Heart left ventricle (tissue), 16 donors: ENCODE results near the gene GTF2E1. TPM values are rescaled to one million over a fixed set of nuclear protein-coding genes. Genes with fewer than 3 reads are reported as not detected.
"Not testable (repeated sequence)": the region's sequence is repeated elsewhere in the genome, so short reads cannot be mapped to it uniquely, and the experiment has no call there.

Source experiments
- ATAC-seq, 4 donors: fragments of 200-7000 bp; cut with Tn5 transposase; one replicate each; pipeline ENCODE4 v1.9.1; 2020 to 2022; ENCODE audit warnings: moderate library complexity in 4 of 4, mild to moderate bottlenecking in 3 of 4, moderate number of reproducible peaks in 1 of 4
- DNase-seq, 5 donors: peaks; one replicate each; pipeline ENCODE4 v3.0.0-alpha.2; 2020
- H3K27ac ChIP-seq, 12 donors: fragments of 200-600 bp; sonication (generic) in 4 of 12; one replicate each; pipeline versions ENCODE4 v1.5.0 to v1.8.0; 2016 to 2022; ENCODE audit warnings: mild to moderate bottlenecking in 2 of 12
- H3K27me3 ChIP-seq, 9 donors: fragments of 200-600 bp; sonication (generic) in 2 of 9; one replicate each; pipeline versions ENCODE4 v1.5.1 to v1.8.0; 2016 to 2022; ENCODE audit warnings: mild to moderate bottlenecking in 3 of 9
- H3K36me3 ChIP-seq, 9 donors: fragments of 200-600 bp; sonication (generic) in 2 of 9; one replicate each; pipeline versions ENCODE4 v1.5.0 to v1.8.0; 2018 to 2022; ENCODE audit warnings: mild to moderate bottlenecking in 2 of 9
- H3K4me1 ChIP-seq, 12 donors: fragments of 200-600 bp; sonication (generic) in 4 of 12; one replicate each; pipeline versions ENCODE4 v1.5.0 to v1.8.0; 2016 to 2022; ENCODE audit warnings: mild to moderate bottlenecking in 3 of 12
- H3K4me3 ChIP-seq, 12 donors: fragments of 200-600 bp; sonication (generic) in 4 of 12; one replicate each; pipeline versions ENCODE4 v1.5.0 to v1.8.0; 2017 to 2022; ENCODE audit warnings: mild to moderate bottlenecking in 9 of 12, moderate library complexity in 4 of 12
- H3K9me3 ChIP-seq, 12 donors: fragments of 200-600 bp; sonication (generic) in 4 of 12; one replicate each; pipeline versions ENCODE4 v1.5.0 to v1.8.0; 2016 to 2022; ENCODE audit warnings: mild to moderate bottlenecking in 1 of 12
- POLR2A ChIP-seq, 2 donors: fragments of 450-650 bp; IDR thresholded peaks; one replicate each; pipeline ENCODE4 v1.6.1; 2017; ENCODE audit warnings: antibody characterized with exemption in 2 of 2, mild to moderate bottlenecking in 2 of 2, moderate library complexity in 2 of 2
- WGBS, 4 donors: extraction: QIAGEN DNeasy Blood & Tissue Kit in 2 of 4; methylation state at CpG; one replicate each; pipeline versions ENCODE4 v1.1.5 to v1.1.7; 2013 to 2018; 5-methylcytosine and 5-hydroxymethylcytosine counted together
- intact Hi-C, 10 donors: fragments of 100-400 bp; cut with DNase I; formaldehyde crosslinking; loops; one replicate each; pipeline versions ENCODE4 v1.11.1 to v1.14.2; 2022
- polyA plus RNA-seq, 2 donors: library from polyadenylated mRNA; stranded (reverse); fragments of 200-250 nt; gene quantifications; one replicate each; pipeline ENCODE4 v1.2.3, GENCODE V29; 2013
- total RNA-seq, 9 donors: library from RNA; depleted of rRNA in 2 of 9; stranded (reverse); fragments of >200 nt in 2 of 9; fragmentation: NEBNext Ultra II Directional in 3 of 9; extraction: Animal tissue kit (Norgen Biotek cat#: 25700) in 3 of 9; gene quantifications; one replicate each; pipeline versions ENCODE4 v1.1.0 to v1.2.4, GENCODE V29; 2016 to 2023
- TF ChIP-seq, protein P1 (sequence below), 12 donors: fragments of 200-600 bp; sonication (generic) in 4 of 12; IDR thresholded peaks; one replicate each; pipeline versions ENCODE4 v1.5.0 to v1.8.0; 2018 to 2022; ENCODE audit warnings: antibody characterized with exemption in 12 of 12, mild to moderate bottlenecking in 5 of 12
- donor health status: ischemic (EF 13 %, LVEDD 7.1; RV severe dilation, severe dysfunction).
- donor health status: healthy with polysubstance abuse.
- donor health status: DM: no; HTN: yes; CAD: no.
- donor health status: DM: no; HTN: no; CAD: no.
- donor health status: ischemic (EF 25% LVEDD 6.9; RV normal size, moderate dysfunction).
- donor health status: ischemic (EF 25% LVEDD 5.7; RV mildly dilated, moderate dysfunction).
- donor health status: healthy.
- donor health status: DM: yes; HTN: yes; CAD: no.
- donor health status: ischemic (EF 35%, LVEDD 5.7; RV mildly dilated, moderate dysfunction).
- donor health status: nonischemic (EF 11% LVEDD 7.7; RV severe dilation, severe dysfunction).
- donor health status: DM: yes; HTN: yes; CAD: no.
- donor health status: PGD.
- donor health status: ischemic (EF 29% LVEDD 5.4; RV normal size, mild dysfunction).
- donor health status: nonischemic (EF 23%, LVEDD 6.1; RV moderate dilation, normal function).

Gene GTF2E1
- total and polyA plus RNA-seq, 11 donors, result 3.7 to 15.1 (median 10.8) TPM

DNA sequence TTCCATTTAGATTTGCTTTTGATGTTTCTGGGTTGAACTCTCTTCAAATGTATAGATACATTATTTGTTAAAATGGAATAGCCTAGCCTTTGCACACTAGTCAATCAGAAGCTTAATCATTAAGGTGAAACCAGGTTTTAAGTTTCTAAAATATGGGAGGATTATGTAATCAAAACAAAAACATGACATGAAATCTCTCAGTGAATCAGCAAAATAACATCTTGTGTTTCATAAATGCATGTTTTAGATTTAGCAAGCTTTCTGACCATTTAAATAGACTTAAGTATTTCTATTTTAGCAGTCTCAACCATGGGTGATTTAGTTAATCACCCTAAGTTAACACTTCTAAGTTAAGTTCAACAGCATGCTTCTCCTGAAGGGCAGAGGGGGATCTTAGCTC is 11.3 kb downstream of the GTF2E1 start:
- no peaks in the 10 kb centered on the region for H3K27me3 ChIP-seq
- intact Hi-C loops, result no loop called here
- DNase-seq, result no peak
- H3K27ac ChIP-seq, result no peak overlapping the region
- H3K9me3 ChIP-seq, result peaks cover 0 to 4% (median 0%) of the 10 kb centered on the region in 12 donors
- H3K36me3 ChIP-seq, result peaks cover 0 to 36% (median 23%) of the 10 kb centered on the region in 9 donors
- H3K4me1 ChIP-seq, result peaks cover 0 to 8% (median 0%) of the 10 kb centered on the region in 12 donors
- TF ChIP-seq, protein P1, sequence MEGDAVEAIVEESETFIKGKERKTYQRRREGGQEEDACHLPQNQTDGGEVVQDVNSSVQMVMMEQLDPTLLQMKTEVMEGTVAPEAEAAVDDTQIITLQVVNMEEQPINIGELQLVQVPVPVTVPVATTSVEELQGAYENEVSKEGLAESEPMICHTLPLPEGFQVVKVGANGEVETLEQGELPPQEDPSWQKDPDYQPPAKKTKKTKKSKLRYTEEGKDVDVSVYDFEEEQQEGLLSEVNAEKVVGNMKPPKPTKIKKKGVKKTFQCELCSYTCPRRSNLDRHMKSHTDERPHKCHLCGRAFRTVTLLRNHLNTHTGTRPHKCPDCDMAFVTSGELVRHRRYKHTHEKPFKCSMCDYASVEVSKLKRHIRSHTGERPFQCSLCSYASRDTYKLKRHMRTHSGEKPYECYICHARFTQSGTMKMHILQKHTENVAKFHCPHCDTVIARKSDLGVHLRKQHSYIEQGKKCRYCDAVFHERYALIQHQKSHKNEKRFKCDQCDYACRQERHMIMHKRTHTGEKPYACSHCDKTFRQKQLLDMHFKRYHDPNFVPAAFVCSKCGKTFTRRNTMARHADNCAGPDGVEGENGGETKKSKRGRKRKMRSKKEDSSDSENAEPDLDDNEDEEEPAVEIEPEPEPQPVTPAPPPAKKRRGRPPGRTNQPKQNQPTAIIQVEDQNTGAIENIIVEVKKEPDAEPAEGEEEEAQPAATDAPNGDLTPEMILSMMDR (IDR thresholded peaks at IDR 0.05), result no peak
- TF ChIP-seq POLR2A (IDR thresholded peaks at IDR 0.05), result no peak
- no peak for ATAC-seq
- H3K4me3 ChIP-seq, result no peak overlapping the region

DNA sequence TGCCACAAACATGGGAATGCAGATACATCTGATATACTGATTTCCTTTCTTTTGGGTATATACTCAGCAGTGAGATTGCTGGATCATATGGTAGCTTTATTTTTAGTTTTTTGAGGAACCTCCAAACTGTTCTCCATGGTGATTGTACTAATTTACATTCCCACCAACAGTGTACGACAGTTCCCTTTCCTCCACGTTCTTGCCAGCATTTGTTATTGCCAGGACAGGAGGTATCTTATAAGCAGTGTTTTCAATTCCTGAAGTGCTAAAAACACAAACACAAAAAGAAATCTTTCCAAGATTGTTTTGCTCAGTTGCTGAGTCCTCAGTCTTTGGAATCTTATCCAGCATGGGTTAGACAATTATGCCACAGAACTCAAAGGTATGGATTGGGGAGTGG is 13.5 kb downstream of the GTF2E1 start:
- Histone ChIP-seq H3K27ac (peak overlapping the region in 1 of 12 donors; percentile 3), H3K27me3 (no peaks in the 10 kb centered on the region), H3K4me1 (peaks cover 0 to 8% (median 0%) of the 10 kb centered on the region in 12 donors), H3K9me3 (peaks cover 0 to 4% (median 0%) of the 10 kb centered on the region in 12 donors), H3K4me3 (no peak overlapping the region), H3K36me3 (peaks cover 0 to 30% (median 17%) of the 10 kb centered on the region in 9 donors)
- WGBS, 4 donors, result 86 to 92% (median 88%) methylated on average over 2 of the region's 2 CpGs
- TF ChIP-seq, protein P1 (IDR thresholded peaks at IDR 0.05), result no peak
- no peak for TF ChIP-seq POLR2A (IDR thresholded peaks at IDR 0.05)
- intact Hi-C loops, result no loop called here
- DNase-seq (no peak), ATAC-seq (no peak)

DNA sequence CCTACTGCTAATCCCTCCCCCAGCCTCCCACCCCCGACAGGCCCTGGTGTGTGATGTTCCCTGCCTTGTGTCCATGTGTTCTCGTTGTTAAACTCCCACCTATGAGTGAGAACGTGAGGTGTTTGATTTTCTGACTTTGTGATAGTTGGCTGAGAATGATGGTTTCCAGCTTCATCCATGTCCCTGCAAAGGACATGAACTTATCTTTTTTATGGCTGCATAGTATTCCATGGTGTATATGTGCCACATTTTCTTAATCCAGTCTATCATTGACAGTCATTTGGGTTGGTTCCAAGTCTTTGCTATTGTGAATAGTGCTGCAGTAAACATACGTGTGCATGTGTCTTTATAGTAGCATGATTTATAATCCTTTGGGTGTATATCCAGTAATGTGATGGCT is 16.0 kb downstream of the GTF2E1 start:
- WGBS, 4 donors, result 79 to 95% (median 85%) methylated on average over 4 of the region's 4 CpGs
- H3K9me3 ChIP-seq, ATAC-seq, H3K4me1 ChIP-seq, H3K27me3 ChIP-seq, H3K27ac ChIP-seq, intact Hi-C loops, H3K4me3 ChIP-seq, DNase-seq: not testable (repeated sequence)
- H3K36me3 ChIP-seq, result peaks cover 0 to 12% (median under 1%) of the 10 kb centered on the region in 9 donors

DNA sequence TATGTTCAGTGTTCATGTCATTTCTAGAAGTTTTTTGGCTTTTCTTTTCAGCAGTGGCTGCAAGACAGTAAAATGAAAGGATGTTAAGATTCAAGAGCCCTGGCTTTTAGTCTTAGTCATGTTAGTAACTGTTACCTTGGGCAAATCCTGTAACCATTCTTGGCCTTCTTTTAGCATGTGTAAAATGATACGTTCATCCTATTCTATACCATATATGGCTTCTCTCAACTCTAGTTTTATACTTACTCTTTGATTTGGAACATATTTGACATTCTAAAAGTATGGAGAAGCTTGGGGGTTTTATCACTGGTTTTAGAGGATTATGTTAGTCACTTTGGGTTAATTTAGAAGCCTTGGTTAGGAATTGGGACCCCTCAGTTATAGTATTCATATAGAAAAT is 20.1 kb downstream of the GTF2E1 start:
- H3K36me3 ChIP-seq, result no peaks in the 10 kb centered on the region
- H3K9me3 ChIP-seq, result peaks cover 0 to 4% (median 0%) of the 10 kb centered on the region in 12 donors
- ATAC-seq, result no peak
- 92 to 97% (median 95%) methylated on average over 1 of the region's 1 CpG for WGBS, 4 donors
- no peak for DNase-seq
- intact Hi-C loops, result no loop called here
- no peak for TF ChIP-seq POLR2A (IDR thresholded peaks at IDR 0.05)
- TF ChIP-seq, protein P1 (IDR thresholded peaks at IDR 0.05), result no peak
- peaks cover 0 to 14% (median 3%) of the 10 kb centered on the region in 12 donors for H3K4me1 ChIP-seq
- no peak overlapping the region for H3K27ac ChIP-seq
- H3K27me3 ChIP-seq, result no peaks in the 10 kb centered on the region
- H3K4me3 ChIP-seq, result no peak overlapping the region

DNA sequence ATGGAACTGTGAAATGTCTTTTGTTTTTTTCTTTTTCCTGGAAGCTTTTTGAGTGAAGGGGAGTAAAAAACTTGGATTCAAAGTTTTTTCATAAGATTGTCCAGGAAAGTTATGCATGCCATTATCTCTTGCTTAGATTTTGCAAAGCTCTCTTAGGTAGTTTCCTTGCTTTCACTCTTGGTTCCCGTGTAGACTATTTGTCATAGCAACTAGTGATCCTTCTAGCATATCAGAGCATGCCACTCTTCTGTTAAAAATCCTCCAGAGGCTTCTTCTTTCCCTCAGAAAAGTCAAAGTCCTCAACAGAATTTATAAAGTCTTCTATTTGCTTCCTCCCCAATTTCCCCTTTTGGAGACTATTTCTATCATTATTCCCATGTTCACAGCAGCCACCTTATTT is 21.1 kb downstream of the GTF2E1 start:
- DNase-seq, result no peak
- ATAC-seq, result no peak
- peaks cover 0 to 18% (median 3%) of the 10 kb centered on the region in 12 donors for H3K4me1 ChIP-seq
- WGBS, 4 donors, result 60 to 77% (median 60%) methylated on average over 1 of the region's 1 CpG
- H3K4me3 ChIP-seq, result no peak overlapping the region
- no peaks in the 10 kb centered on the region for H3K27me3 ChIP-seq
- H3K9me3 ChIP-seq, result peaks cover 0 to 1% (median 0%) of the 10 kb centered on the region in 12 donors
- H3K36me3 ChIP-seq, result no peaks in the 10 kb centered on the region
- intact Hi-C loops, result no loop called here
- no peak overlapping the region for H3K27ac ChIP-seq
- TF ChIP-seq POLR2A (IDR thresholded peaks at IDR 0.05), result no peak
- TF ChIP-seq, protein P1 (IDR thresholded peaks at IDR 0.05), result no peak
